H1 (cell line): ENCODE measurements around the gene SYNPR. TPM values are rescaled to one million over a fixed set of nuclear protein-coding genes. Genes with fewer than 3 reads are reported as not detected.

ENCODE experiments used
- CBX8 ChIP-seq: fragments of 300-800, 300-1000 bp; sonication (generic); IDR thresholded peaks from 2 replicates; pipeline ENCODE4 v1.7.1; 2016; ENCODE audit warnings: low read depth, low read length, borderline replicate concordance
- CEBPB ChIP-seq: IDR thresholded peaks from 2 replicates; pipeline ENCODE4 v1.6.1; 2012; ENCODE audit warnings: low read depth, low read length
- CHD1 ChIP-seq: IDR thresholded peaks from 2 replicates; pipeline ENCODE4 v1.6.1; 2012; ENCODE audit warnings: low read depth, low read length, improper control_type of control experiment
- CHD2 ChIP-seq: IDR thresholded peaks from 2 replicates; pipeline ENCODE4 v1.6.1; 2012; ENCODE audit warnings: low read length, improper control_type of control experiment
- CREB1 ChIP-seq: IDR thresholded peaks from 2 replicates; pipeline ENCODE4 v1.6.1; 2012; ENCODE audit warnings: inconsistent platforms
- CTBP2 ChIP-seq: IDR thresholded peaks from 2 replicates; pipeline ENCODE4 v1.7.0; 2011; ENCODE audit warnings: borderline replicate concordance, mild to moderate bottlenecking, moderate library complexity, mixed read lengths, low read length; ENCODE audit not compliant: insufficient read depth, insufficient read length
- EP300 ChIP-seq, 2 experiments: IDR thresholded peaks; 1 replicate in 1 of 2; 2 replicates in 1 of 2; pipeline ENCODE4 v1.6.1; 2011 to 2012; ENCODE audit warnings: low read depth in 2 of 2, low read length in 2 of 2, mild to moderate bottlenecking in 2 of 2, borderline replicate concordance in 1 of 2, inconsistent platforms in 1 of 2, moderate library complexity in 1 of 2
- EZH2 ChIP-seq: fragments of 200-600 bp; sonication (generic); IDR thresholded peaks from 2 replicates; pipeline ENCODE4 v1.7.1; 2012; ENCODE audit warnings: low read depth, mild to moderate bottlenecking, moderate library complexity, low read length, inconsistent platforms; ENCODE audit not compliant: severe bottlenecking
- FOSL1 ChIP-seq: IDR thresholded peaks from 2 replicates; pipeline ENCODE4 v1.6.1; 2011; ENCODE audit warnings: mild to moderate bottlenecking, low read depth, low read length, moderate library complexity; ENCODE audit not compliant: insufficient read depth
- GTF2F1 ChIP-seq: IDR thresholded peaks from 2 replicates; pipeline ENCODE4 v1.6.1; 2012; ENCODE audit warnings: low read depth, low read length, improper control_type of control experiment, borderline replicate concordance
- HDAC2 ChIP-seq, 2 experiments: fragments of 300-600 bp in 1 of 2; sonication (generic) in 1 of 2; IDR thresholded peaks; 2 replicates each; pipeline ENCODE4 v1.6.1; 2011 to 2012; ENCODE audit warnings: low read depth in 2 of 2, low read length in 2 of 2, mild to moderate bottlenecking in 2 of 2, moderate library complexity in 2 of 2, borderline replicate concordance in 1 of 2, inconsistent platforms in 1 of 2
- JUN ChIP-seq: IDR thresholded peaks from 2 replicates; pipeline ENCODE4 v1.6.1; 2011; ENCODE audit warnings: low read depth, mild to moderate bottlenecking, improper control_type of control experiment, low read length
- KDM1A ChIP-seq: fragments of 200-600, 300-600 bp; sonication (generic); IDR thresholded peaks from 2 replicates; pipeline ENCODE4 v1.7.1; 2016; ENCODE audit warnings: mild to moderate bottlenecking, low read length, borderline replicate concordance
- KDM5A ChIP-seq: fragments of 200-600 bp; IDR thresholded peaks from 2 replicates; pipeline ENCODE4 v1.7.1; 2012; ENCODE audit warnings: mild to moderate bottlenecking, low read length, inconsistent platforms, mixed read lengths
- PHF8 ChIP-seq: fragments of 200-600 bp; sonication (generic); conservative IDR thresholded peaks from 2 replicates; pipeline ENCODE4 v1.7.1; 2012; ENCODE audit warnings: low read depth, mild to moderate bottlenecking, inconsistent platforms, low read length, moderate library complexity
- POU5F1 ChIP-seq: IDR thresholded peaks from 2 replicates; pipeline ENCODE4 v1.6.1; 2011; ENCODE audit warnings: low read depth, mild to moderate bottlenecking, low read length, moderate library complexity
- RFX5 ChIP-seq: IDR thresholded peaks from 2 replicates; pipeline ENCODE4 v1.6.1; 2011; ENCODE audit warnings: low read depth, low read length, improper control_type of control experiment, borderline replicate concordance
- RXRA ChIP-seq: IDR thresholded peaks from 2 replicates; pipeline ENCODE4 v1.6.1; 2011; ENCODE audit warnings: low read depth, mild to moderate bottlenecking, low read length, moderate library complexity; ENCODE audit not compliant: insufficient read depth
- SP1 ChIP-seq: IDR thresholded peaks from 2 replicates; pipeline ENCODE4 v1.6.1; 2011; ENCODE audit warnings: low read depth, low read length
- SP2 ChIP-seq: IDR thresholded peaks from 2 replicates; pipeline ENCODE4 v1.6.1; 2012; ENCODE audit warnings: mild to moderate bottlenecking, low read length, inconsistent platforms
- polyA plus RNA-seq, 7 experiments: library from polyadenylated mRNA; depleted of rRNA in 3 of 7; stranded (reverse) in 5 of 7; unstranded in 2 of 7; fragments of >200 nt in 5 of 7; fragments of 200-250 nt in 2 of 7; gene quantifications; 1 replicate in 5 of 7; 2 replicates in 1 of 7; 4 replicates in 1 of 7; pipeline versions ENCODE4 v1.2.1 to v1.2.3, GENCODE V29; 2011 to 2013; ENCODE audit warnings: missing spikeins in 2 of 7, mixed read lengths in 2 of 7
- total RNA-seq: library from RNA; stranded (reverse); fragmentation: NEBNext Ultra II Directional; extraction: Animal tissue kit (Norgen Biotek cat#: 25700); gene quantifications from 2 replicates; pipeline ENCODE4 v1.2.1, GENCODE V29; 2021
- TF ChIP-seq, protein P1 (sequence below), 3 experiments: IDR thresholded peaks; 1 replicate in 2 of 3; 2 replicates in 1 of 3; pipeline versions ENCODE4 v1.5.1 to v1.6.1; 2011; ENCODE audit warnings: low read length in 3 of 3, mild to moderate bottlenecking in 3 of 3, inconsistent platforms in 2 of 3, low read depth in 1 of 3, moderate library complexity in 1 of 3; ENCODE audit not compliant: insufficient read depth in 1 of 3; ENCODE audit errors: control extremely low read depth in 1 of 3

SYNPR gene
- total and polyA plus RNA-seq, 2 of the 8 experiments (the other 6 are each of a cell fraction or from before 2014, with no cell fraction given) = 0.39 to 0.99 TPM

- peak; percentile 81 for TF ChIP-seq EZH2
- TF ChIP-seq SP2 = no peak
- no peak for TF ChIP-seq CTBP2
- no peak for TF ChIP-seq KDM1A
- TF ChIP-seq CBX8 = no peak
- no peak for TF ChIP-seq FOSL1
- no peak for TF ChIP-seq HDAC2 (IDR thresholded peaks at IDR 0.05; ENCODE audit: borderline replicate concordance in 1 of 2, low read depth in 2 of 2, low read length in 2 of 2)
- TF ChIP-seq PHF8 = no peak
- no peak for TF ChIP-seq KDM5A
- no peak for TF ChIP-seq EP300 (IDR thresholded peaks at IDR 0.05; ENCODE audit: borderline replicate concordance in 1 of 2, low read depth in 2 of 2, low read length in 2 of 2)
- TF ChIP-seq RXRA = no peak
- no peak for TF ChIP-seq CEBPB
- TF ChIP-seq CREB1 = 0 out of 2 replicates have a peak, but pooled peaks have one; percentile 24
- TF ChIP-seq CHD1 = no peak
- TF ChIP-seq, protein P1, sequence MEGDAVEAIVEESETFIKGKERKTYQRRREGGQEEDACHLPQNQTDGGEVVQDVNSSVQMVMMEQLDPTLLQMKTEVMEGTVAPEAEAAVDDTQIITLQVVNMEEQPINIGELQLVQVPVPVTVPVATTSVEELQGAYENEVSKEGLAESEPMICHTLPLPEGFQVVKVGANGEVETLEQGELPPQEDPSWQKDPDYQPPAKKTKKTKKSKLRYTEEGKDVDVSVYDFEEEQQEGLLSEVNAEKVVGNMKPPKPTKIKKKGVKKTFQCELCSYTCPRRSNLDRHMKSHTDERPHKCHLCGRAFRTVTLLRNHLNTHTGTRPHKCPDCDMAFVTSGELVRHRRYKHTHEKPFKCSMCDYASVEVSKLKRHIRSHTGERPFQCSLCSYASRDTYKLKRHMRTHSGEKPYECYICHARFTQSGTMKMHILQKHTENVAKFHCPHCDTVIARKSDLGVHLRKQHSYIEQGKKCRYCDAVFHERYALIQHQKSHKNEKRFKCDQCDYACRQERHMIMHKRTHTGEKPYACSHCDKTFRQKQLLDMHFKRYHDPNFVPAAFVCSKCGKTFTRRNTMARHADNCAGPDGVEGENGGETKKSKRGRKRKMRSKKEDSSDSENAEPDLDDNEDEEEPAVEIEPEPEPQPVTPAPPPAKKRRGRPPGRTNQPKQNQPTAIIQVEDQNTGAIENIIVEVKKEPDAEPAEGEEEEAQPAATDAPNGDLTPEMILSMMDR (IDR thresholded peaks at IDR 0.05; ENCODE audit: control extremely low read depth in 1 of 3, insufficient read depth in 1 of 3, low read depth in 1 of 3, low read length in 3 of 3) = no peak
- no peak for TF ChIP-seq RFX5
- TF ChIP-seq CHD2 = no peak
- no peak for TF ChIP-seq JUN
- no peak for TF ChIP-seq POU5F1
- TF ChIP-seq GTF2F1 = no peak
- no peak for TF ChIP-seq SP1
Measured at GRCh38 chr3:63278171-63279004, at the start of gene SYNPR (continued).
